Common myeloid progenitor, CD34-positive (primary cell): ENCODE results near the gene MKNK1.

Experiments
- CTCF ChIA-PET: fragments of 350-600 bp; sonication (Branson Sonifier 250); formaldehyde crosslinking; loops from one replicate; lab custom pipeline; 2021; ENCODE audit warnings: antibody characterized with exemption; lab: Charles Lee
- POLR2A ChIA-PET: fragments of 350-600 bp; sonication (Branson Sonifier 250); formaldehyde crosslinking; loops from one replicate; lab custom pipeline; 2021; ENCODE audit warnings: antibody characterized with exemption; lab: Charles Lee
- DNase-seq, 3 donors: peaks; one replicate each; pipeline versions ENCODE4 v3.0.0 to v3.0.0-alpha.2; 2013
- H3K27ac ChIP-seq, 2 experiments: 1 replicate in 1 of 2; 2 replicates in 1 of 2; pipeline ENCODE4 v1.7.0; 2013; ENCODE audit warnings: inconsistent platforms in 2 of 2, low read length in 2 of 2, mild to moderate bottlenecking in 2 of 2, low read depth in 1 of 2, moderate library complexity in 1 of 2; ENCODE audit not compliant: severe bottlenecking in 2 of 2, insufficient read depth in 1 of 2, poor library complexity in 1 of 2
- H3K27me3 ChIP-seq, 5 experiments: replicated peaks in 2 of 5; 1 replicate in 3 of 5; 2 replicates in 2 of 5; pipeline versions ENCODE4 v1.6.1 to v1.7.0; 2013; ENCODE audit warnings: low read length in 4 of 5, mild to moderate bottlenecking in 2 of 5, moderate library complexity in 2 of 5, inconsistent platforms in 1 of 5; ENCODE audit not compliant: insufficient read depth in 5 of 5, control insufficient read depth in 4 of 5
- H3K36me3 ChIP-seq, 4 experiments: 1 replicate in 2 of 4; 2 replicates in 2 of 4; pipeline versions ENCODE4 v1.6.1 to v1.7.0; 2013; ENCODE audit warnings: low read length in 3 of 4, control low read depth in 1 of 4, mild to moderate bottlenecking in 1 of 4; ENCODE audit not compliant: control insufficient read depth in 4 of 4, insufficient read depth in 4 of 4
- H3K4me1 ChIP-seq, 4 experiments: 1 replicate in 3 of 4; 2 replicates in 1 of 4; pipeline versions ENCODE4 v1.6.1 to v1.7.1; 2013; ENCODE audit warnings: low read length in 3 of 4, mild to moderate bottlenecking in 3 of 4, control low read depth in 1 of 4, inconsistent platforms in 1 of 4, moderate library complexity in 1 of 4; ENCODE audit not compliant: control insufficient read depth in 4 of 4, insufficient read depth in 4 of 4; ENCODE audit errors: control extremely low read depth in 1 of 4
- H3K4me3 ChIP-seq, 7 experiments: 1 replicate in 4 of 7; 2 replicates in 3 of 7; pipeline versions ENCODE4 v1.5.1 to v1.7.0; 2013; ENCODE audit warnings: mild to moderate bottlenecking in 7 of 7, low read length in 6 of 7, moderate library complexity in 6 of 7, inconsistent platforms in 2 of 7, low read depth in 2 of 7, control low read depth in 1 of 7; ENCODE audit not compliant: insufficient read depth in 4 of 7, control insufficient read depth in 1 of 7; ENCODE audit errors: extremely low read depth in 1 of 7
- H3K9me3 ChIP-seq, 5 experiments: 1 replicate in 4 of 5; 2 replicates in 1 of 5; pipeline versions ENCODE4 v1.6.1 to v1.7.1; 2013; ENCODE audit warnings: low read length in 4 of 5, mild to moderate bottlenecking in 2 of 5, inconsistent platforms in 1 of 5, low read depth in 1 of 5, moderate library complexity in 1 of 5; ENCODE audit not compliant: control insufficient read depth in 4 of 5, insufficient read depth in 2 of 5; ENCODE audit errors: control extremely low read depth in 1 of 5
- WGBS: methylation state at CpG from one replicate; pipeline ENCODE4 v1.1.5; 2013; ENCODE audit not compliant: insufficient coverage; 5-methylcytosine and 5-hydroxymethylcytosine counted together

MKNK1 gene

DNA sequence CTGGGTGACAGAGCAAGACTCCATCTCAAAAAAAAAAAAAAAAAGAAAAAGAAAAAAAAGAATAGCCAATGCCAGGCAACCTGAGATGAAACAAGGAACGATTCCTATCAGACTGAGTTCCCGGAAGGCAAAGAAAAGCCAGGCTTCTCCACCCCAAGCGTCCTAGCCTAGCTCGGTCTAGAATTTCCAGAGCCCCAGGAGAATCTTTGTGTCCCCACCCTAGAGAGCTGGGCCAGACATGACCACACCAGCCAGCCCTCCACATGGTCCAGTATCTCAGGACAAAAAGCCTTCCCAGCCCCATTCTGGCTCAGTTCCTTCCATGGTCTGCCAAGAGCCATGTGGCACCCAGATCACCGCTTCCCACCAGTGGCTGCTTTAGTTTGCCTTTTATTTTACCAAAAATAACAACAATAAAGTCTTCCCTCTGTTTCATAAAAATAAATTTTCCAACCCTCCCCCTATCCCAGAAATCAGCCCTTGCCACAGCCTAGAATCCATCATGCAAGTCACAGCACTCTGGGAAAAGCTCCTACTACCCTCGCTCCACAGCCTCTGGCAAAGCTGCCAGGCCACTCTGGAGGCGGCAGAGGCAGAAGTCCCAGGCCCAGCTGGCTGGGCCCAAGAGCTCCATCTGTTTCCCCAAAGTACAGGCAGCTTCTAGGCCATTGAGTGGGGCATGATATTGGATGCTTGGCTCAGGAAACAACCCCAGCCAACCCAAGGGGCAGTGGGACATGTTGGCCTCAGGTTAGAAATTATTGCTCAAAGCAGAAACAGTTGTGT is 3.5 kb upstream of the MKNK1 start:
- ChIA-PET CTCF (interaction anchor here (1.6 to 2.5 kb wide), 2 partner anchors 9 to 117 kb away, joined by 3 to 12 read pairs; partner anchors contain the start of gene MOB3C), POLR2A (no interaction called here)
- no peak for DNase-seq

DNA sequence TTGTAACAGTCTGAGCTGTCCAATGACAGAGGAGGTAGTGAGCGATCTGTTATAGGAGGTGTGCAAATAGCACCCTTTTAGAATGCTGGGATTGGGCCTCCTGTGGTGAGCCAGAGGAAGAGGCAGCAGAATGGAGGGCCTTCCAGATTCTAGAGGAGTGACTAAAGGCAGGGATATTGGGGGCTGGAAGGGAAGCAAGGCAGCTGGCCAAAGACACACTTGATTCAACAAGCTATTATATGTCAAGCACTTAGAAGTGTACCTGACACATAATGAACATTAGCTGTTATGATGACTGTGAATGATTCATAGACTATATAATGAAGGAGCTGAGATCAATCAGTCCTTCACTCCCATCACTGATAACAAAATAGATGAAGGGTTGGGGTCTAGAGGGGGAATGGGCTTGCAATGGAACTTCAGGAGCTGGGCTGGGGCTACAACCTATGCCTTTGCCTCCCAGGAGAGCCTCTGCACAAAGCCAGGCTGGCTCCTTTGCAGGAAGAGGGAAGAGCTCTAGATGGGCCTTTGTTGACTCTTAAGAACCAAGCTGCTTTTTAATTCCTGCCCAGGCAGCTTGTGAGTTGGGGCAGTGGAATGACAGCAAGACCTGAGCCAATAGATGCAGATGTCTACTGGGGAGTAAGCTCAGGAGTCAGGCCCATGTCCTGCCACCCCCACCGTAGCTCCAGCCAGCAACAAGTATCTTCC is 2.3 kb upstream of the MKNK1 start:
- peaks cover 5 to 23% (median 15%) of the 10 kb centered on the region in 4 experiments for H3K36me3 ChIP-seq
- no peaks in the 10 kb centered on the region for H3K27me3 ChIP-seq
- ChIA-PET CTCF (interaction anchor here (2.5 kb wide), 1 partner anchor 10 kb away, joined by 12 read pairs; the partner anchor contains the start of gene MOB3C), POLR2A (interaction anchor here (1.0 kb wide), 1 partner anchor 17 kb away, joined by 6 read pairs; no protein-coding TSS in a partner anchor)
- no peak overlapping the region for H3K27ac ChIP-seq
- H3K4me1 ChIP-seq, result peaks cover 8 to 44% (median 29%) of the 10 kb centered on the region in 4 experiments
- no peaks in the 10 kb centered on the region for H3K9me3 ChIP-seq
- WGBS, result 100% methylated on average over 1 of the region's 2 CpGs
- no peak for DNase-seq
- no peak overlapping the region for H3K4me3 ChIP-seq

More for the DNA sequence above, 3.5 kb upstream of the MKNK1 start:
- Histone ChIP-seq H3K4me3 (no peak overlapping the region), H3K27me3 (no peaks in the 10 kb centered on the region), H3K36me3 (peaks cover 5 to 28% (median 15%) of the 10 kb centered on the region in 4 experiments), H3K4me1 (peaks cover 8 to 46% (median 33%) of the 10 kb centered on the region in 4 experiments), H3K27ac (no peak overlapping the region), H3K9me3 (no peaks in the 10 kb centered on the region)
- 100% methylated on average over 7 of the region's 7 CpGs for WGBS

DNA sequence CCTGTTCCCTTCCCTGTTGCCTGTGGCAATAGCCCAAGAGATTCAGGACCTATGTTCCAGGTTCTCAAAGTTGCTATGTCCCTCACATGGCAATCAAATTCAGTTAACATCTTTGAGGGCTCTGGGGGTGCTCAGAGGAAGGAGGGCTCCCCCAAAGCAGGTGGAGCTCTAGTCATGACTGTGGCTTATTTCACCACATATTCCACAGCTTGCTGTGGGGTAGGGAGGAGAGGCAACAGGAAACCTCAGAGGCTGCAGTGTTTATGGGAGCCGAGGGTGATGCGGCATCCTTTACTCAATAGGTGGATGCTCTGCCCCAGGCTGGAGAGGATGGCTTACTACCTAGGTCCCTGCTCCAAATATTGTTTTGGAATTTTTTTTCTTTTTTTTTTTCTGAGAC is 1.2 kb upstream of the MKNK1 start:
- Histone ChIP-seq H3K27me3 (no peaks in the 10 kb centered on the region), H3K4me1 (peaks cover 8 to 47% (median 29%) of the 10 kb centered on the region in 4 experiments), H3K27ac (no peak overlapping the region), H3K4me3 (peak overlapping the region in 2 of 7 experiments; percentile 19 to 87), H3K36me3 (peaks cover 5 to 23% (median 16%) of the 10 kb centered on the region in 4 experiments), H3K9me3 (no peaks in the 10 kb centered on the region)
- POLR2A ChIA-PET, result interaction anchor here (0.7 to 1.6 kb wide), 2 partner anchors 9 to 71 kb away, joined by 4 to 6 read pairs; no protein-coding TSS in a partner anchor
- peak in 2 of 3 donors; percentile 73 to 75 for DNase-seq
- no CpG with 5 or more reads among the region's 2 CpGs for WGBS
- CTCF ChIA-PET, result interaction anchor here (0.8 to 2.7 kb wide), 5 partner anchors 12 to 25 kb away, joined by 3 to 15 read pairs (median 5); partner anchors contain the start of gene MOB3C

DNA sequence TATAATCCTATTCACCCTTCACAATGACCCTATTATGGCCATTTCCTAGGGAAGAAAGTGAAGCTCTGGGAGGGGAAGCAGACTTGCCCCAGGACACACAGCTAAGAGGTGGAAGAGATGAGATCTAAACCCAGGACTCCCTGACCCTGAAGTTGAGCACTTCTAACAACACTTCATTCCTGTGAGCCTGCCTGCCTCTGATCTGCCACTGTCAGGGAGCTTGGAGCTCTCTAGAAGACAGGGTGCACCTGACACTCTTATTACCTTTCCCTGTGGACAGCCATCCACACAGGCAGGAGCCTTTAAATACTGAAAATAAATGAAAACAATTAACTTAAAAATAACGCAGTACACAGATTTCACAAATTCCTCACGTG is 599 bp downstream of the MKNK1 start:
- Histone ChIP-seq H3K36me3 (peaks cover 0 to 8% (median 5%) of the 10 kb centered on the region in 4 experiments), H3K4me3 (peak overlapping the region; percentile 86 to 98 (median 90)), H3K27ac (peak overlapping the region in 1 of 2 experiments; percentile 69), H3K27me3 (no peaks in the 10 kb centered on the region), H3K9me3 (no peaks in the 10 kb centered on the region), H3K4me1 (peaks cover 8 to 58% (median 30%) of the 10 kb centered on the region in 4 experiments)
- CTCF ChIA-PET, result interaction anchor here (1.1 to 2.7 kb wide), 12 partner anchors 10 to 157 kb away, joined by 3 to 15 read pairs (median 4); partner anchors contain the start of gene MOB3C
- DNase-seq, result no peak
- POLR2A ChIA-PET, result no interaction called here
- WGBS, result 0% methylated on average over 1 of the region's 2 CpGs

DNA sequence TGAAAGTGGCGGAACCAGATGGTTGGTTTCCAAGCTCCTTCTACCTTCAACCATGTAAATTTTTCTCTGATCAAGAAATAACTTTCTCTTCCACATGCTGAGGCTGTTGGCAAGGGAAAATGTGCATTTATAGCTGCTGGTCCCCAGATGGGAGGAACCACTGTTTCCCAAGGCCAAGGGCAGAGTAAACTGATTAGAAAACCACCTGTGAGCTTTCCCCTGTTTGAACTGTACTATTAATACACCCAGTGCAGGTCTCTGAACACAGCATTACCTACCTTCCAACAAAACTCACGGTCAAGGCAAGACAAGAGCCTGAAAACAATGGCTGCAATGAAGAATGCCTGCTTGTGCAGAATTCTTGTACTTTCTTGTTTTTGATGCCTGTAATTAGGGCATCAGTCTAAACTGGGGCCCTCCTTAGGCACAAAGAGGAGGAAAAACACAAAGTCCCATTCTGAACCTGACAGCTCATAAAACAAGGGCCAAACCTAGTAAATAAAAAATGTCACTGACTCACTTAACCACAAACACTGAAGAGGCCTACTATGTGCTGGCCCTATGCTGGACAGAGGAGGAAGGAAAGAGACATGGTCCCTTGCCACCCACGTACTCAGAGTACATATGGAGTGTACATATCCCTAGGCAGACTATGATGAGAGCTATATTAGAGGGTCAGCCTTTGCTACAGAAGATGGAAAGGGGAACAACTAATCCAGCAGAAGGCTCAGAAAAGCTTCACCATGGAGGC is 2.6 kb downstream of the MKNK1 start:
- CTCF ChIA-PET, result interaction anchor here (1.0 to 1.8 kb wide), 3 partner anchors 19 to 67 kb away, joined by 3 to 5 read pairs (median 4); partner anchors contain the start of gene ATPAF1
- Histone ChIP-seq H3K27ac (no peak overlapping the region), H3K36me3 (peaks cover 0 to 3% (median 0%) of the 10 kb centered on the region in 4 experiments), H3K27me3 (no peaks in the 10 kb centered on the region), H3K4me1 (peaks cover 8 to 58% (median 30%) of the 10 kb centered on the region in 4 experiments), H3K9me3 (no peaks in the 10 kb centered on the region), H3K4me3 (no peak overlapping the region)
- no peak for DNase-seq
- POLR2A ChIA-PET, result no interaction called here
- 100% methylated on average over 3 of the region's 3 CpGs for WGBS

DNA sequence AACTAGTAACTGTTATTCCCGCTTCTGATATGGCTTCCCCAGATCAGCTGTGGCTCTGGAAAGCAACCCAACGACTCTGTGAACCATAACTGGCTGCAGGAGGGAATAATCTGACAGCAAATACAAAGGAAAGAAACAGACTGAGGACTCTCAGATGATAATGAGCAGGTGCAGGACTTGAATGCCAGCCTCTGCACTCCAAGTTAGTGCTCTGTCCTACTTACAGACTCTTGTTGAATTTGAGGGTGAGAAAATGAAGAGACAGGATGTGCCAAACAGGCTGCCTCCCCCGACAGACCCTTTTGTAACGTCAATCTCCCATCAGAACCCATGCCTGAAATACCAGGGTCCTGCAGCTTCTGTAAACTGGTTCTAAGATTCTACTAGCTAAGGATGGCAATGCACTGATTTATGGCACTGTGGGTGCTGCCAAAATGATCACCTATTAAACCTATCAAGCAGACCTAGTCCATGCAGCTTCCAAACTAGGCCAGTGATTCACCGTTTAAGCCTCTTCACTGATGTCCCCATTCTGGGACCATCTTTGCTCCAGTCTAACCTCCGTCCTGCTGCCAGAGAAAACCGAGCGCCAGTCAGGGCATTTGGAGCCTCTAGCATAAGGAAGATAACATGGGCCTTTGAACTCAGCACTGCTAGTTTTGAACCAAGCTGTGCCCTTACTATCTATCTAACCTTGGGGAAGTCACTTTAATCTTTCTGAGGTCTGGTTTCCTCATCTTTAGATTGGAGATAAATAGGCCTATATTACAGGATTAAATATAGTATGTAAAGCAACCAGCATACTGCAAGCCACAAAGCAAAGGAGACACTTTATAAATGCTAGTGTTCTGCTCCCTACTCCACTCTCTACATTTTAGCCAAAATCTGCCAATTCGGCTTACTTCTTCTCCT is 4.8 kb downstream of the MKNK1 start:
- Histone ChIP-seq H3K27ac (no peak overlapping the region), H3K4me3 (no peak overlapping the region), H3K36me3 (peaks cover 0 to 3% (median 0%) of the 10 kb centered on the region in 4 experiments), H3K9me3 (no peaks in the 10 kb centered on the region), H3K27me3 (no peaks in the 10 kb centered on the region), H3K4me1 (peaks cover 8 to 56% (median 26%) of the 10 kb centered on the region in 4 experiments)
- no peak for DNase-seq
- ChIA-PET POLR2A (no interaction called here), CTCF (interaction anchor here (1.4 to 1.8 kb wide), 2 partner anchors 14 to 18 kb away, joined by 4 to 5 read pairs; no protein-coding TSS in a partner anchor)
- 98% methylated on average over 7 of the region's 9 CpGs for WGBS
